Activated naive CD8-positive, alpha-beta T cell treated with anti-CD3 and anti-CD28 coated beads, Interleukin-2, amount 50 U/mL, for 24 hours (primary cell): ENCODE measurements around the gene CDC40.
"Not testable (repeated sequence)": the region's sequence is repeated elsewhere in the genome, so short reads cannot be mapped to it uniquely, and the experiment has no call there.

Experiments
- ATAC-seq: fragments of 150-1000 bp; cut with Tn5 transposase; one replicate; pipeline ENCODE4 v1.10.0; 2021
- DNase-seq: peaks from one replicate; pipeline ENCODE4 v3.0.0; 2021
- H3K27ac Mint-ChIP-seq: one replicate; pipeline ENCODE4 v1.8.0; 2021; ENCODE audit warnings: mild to moderate bottlenecking, mixed read lengths
- H3K27me3 Mint-ChIP-seq: one replicate; pipeline ENCODE4 v1.8.0; 2021; ENCODE audit warnings: mixed read lengths
- H3K36me3 Mint-ChIP-seq: one replicate; pipeline ENCODE4 v1.8.0; 2021; ENCODE audit warnings: low read depth, mixed read lengths
- H3K4me1 Mint-ChIP-seq: one replicate; pipeline ENCODE4 v1.8.0; 2021; ENCODE audit warnings: mixed read lengths
- H3K4me3 Mint-ChIP-seq: one replicate; pipeline ENCODE4 v1.8.0; 2021; ENCODE audit warnings: mild to moderate bottlenecking, moderate library complexity, mixed read lengths
- H3K9me3 Mint-ChIP-seq: one replicate; pipeline ENCODE4 v1.8.0; 2021; ENCODE audit warnings: mixed read lengths

CDC40 gene

GRCh38 chr6:110272781-110273180 is 92.6 kb downstream of the CDC40 start:
- DNase-seq, ATAC-seq, H3K9me3 Mint-ChIP-seq, H3K27ac Mint-ChIP-seq, H3K4me1 Mint-ChIP-seq, H3K36me3 Mint-ChIP-seq, H3K27me3 Mint-ChIP-seq, H3K4me3 Mint-ChIP-seq: not testable (repeated sequence)

- H3K27me3 Mint-ChIP-seq: peaks cover 5% of the 10 kb centered on the region
- H3K9me3 Mint-ChIP-seq: no peaks in the 10 kb centered on the region
- ATAC-seq: no peak
- no peak overlapping the region for H3K27ac Mint-ChIP-seq
- H3K36me3 Mint-ChIP-seq: no peaks in the 10 kb centered on the region
- H3K4me3 Mint-ChIP-seq: no peak overlapping the region
- no peaks in the 10 kb centered on the region for H3K4me1 Mint-ChIP-seq
- DNase-seq: no peak
These were observed 97.0 kb downstream of the CDC40 start for GRCh38 chr6:110277100-110277665.
